Measurements from ENCODE around the gene IRX3. TPM values are rescaled to one million over a fixed set of nuclear protein-coding genes. Genes with fewer than 3 reads are reported as not detected.

Gene IRX3
- total RNA-seq, 1 experiment from 2014 or later: 2.4 TPM

GRCh38 chr16:54243202-54243601, 43.4 kb downstream of the IRX3 start:
- H3K9ac ChIP-seq (ENCODE audit: extremely low read depth, insufficient read length, low read length): no peak overlapping the region
- no peak overlapping the region for H2BK120ac ChIP-seq (ENCODE audit: low read depth, low read length, poor library complexity, severe bottlenecking)
- no peaks in the 10 kb centered on the region for H3K9me3 ChIP-seq (ENCODE audit: control insufficient read depth, low read depth, low read length)
- Mint-ChIP-seq H3K27ac (no peak overlapping the region), H3K36me3 (ENCODE audit: insufficient read depth in 1 of 3, low read depth in 3 of 3) (peaks cover 0 to 3% (median 0%) of the 10 kb centered on the region in 3 experiments; a peak in 3 of 7 replicates), H3K4me1 (peaks cover 11 to 14% of the 10 kb centered on the region in 2 experiments), H3K4me3 (no peak overlapping the region), H3K9me3 (peaks cover 0 to 3% of the 10 kb centered on the region in 2 experiments; a peak in 4 of 5 replicates), H3K27me3 (ENCODE audit: low read depth) (peaks cover 4% of the 10 kb centered on the region)
- no peaks in the 10 kb centered on the region for H3K23me2 ChIP-seq (ENCODE audit: insufficient read length, low read depth, low read length, poor library complexity, severe bottlenecking)
- no peak overlapping the region for H2BK15ac ChIP-seq (ENCODE audit: low read depth, low read length)
- H3K4ac ChIP-seq (ENCODE audit: low read depth, low read length): no peak overlapping the region
- no peaks in the 10 kb centered on the region for H3K79me2 ChIP-seq (ENCODE audit: insufficient read depth, low read length)
- no peak overlapping the region for H3K56ac ChIP-seq (ENCODE audit: insufficient read length, low read depth, low read length)
- no peak overlapping the region for H2AFZ ChIP-seq (ENCODE audit: low read length)
- H3K4me1 ChIP-seq (ENCODE audit: insufficient read depth, low read length): no peaks in the 10 kb centered on the region
- no peak overlapping the region for H3K23ac ChIP-seq (ENCODE audit: insufficient read length, low read depth, low read length)
- H3K79me1 ChIP-seq (ENCODE audit: insufficient read depth, low read depth, low read length, poor library complexity, severe bottlenecking): no peaks in the 10 kb centered on the region
- no peak overlapping the region for H2BK5ac ChIP-seq (ENCODE audit: insufficient read length, low read length)
- TF ChIP-seq CTCF (conservative IDR thresholded peaks at IDR 0.05): no peak
- H4K20me1 ChIP-seq (ENCODE audit: control insufficient read depth, insufficient read depth, insufficient read length): no peaks in the 10 kb centered on the region
- no peaks in the 10 kb centered on the region; the same call in 1 of the 2 replicates for H3K27me3 ChIP-seq (ENCODE audit: insufficient read depth, low read length)
- no peak overlapping the region for H3K27ac ChIP-seq (ENCODE audit: insufficient read length, low read depth, low read length)
- DNase-seq: no peak
- H2AK5ac ChIP-seq (ENCODE audit: insufficient read length, low read length): no peak overlapping the region
- H3K18ac ChIP-seq (ENCODE audit: insufficient read length, low read depth, low read length): no peak overlapping the region
- no peak overlapping the region for H4K5ac ChIP-seq (ENCODE audit: insufficient read length, low read depth, low read length)
- no peak overlapping the region for H2BK20ac ChIP-seq (ENCODE audit: low read depth, low read length, poor library complexity, severe bottlenecking)
- H3K14ac ChIP-seq (ENCODE audit: insufficient read depth, low read length): no peak overlapping the region
- no peak overlapping the region for H4K91ac ChIP-seq (ENCODE audit: insufficient read length, low read depth, low read length)
- H2BK12ac ChIP-seq (ENCODE audit: insufficient read length, low read depth, low read length): no peak overlapping the region
- WGBS (ENCODE audit: extremely low coverage, insufficient read length, low lambda C conversion rate): no CpG with 5 or more reads among the region's 6 CpGs
- H3T11ph ChIP-seq (ENCODE audit: low read length): no peak overlapping the region
- no peak overlapping the region for H3K4me2 ChIP-seq (ENCODE audit: insufficient read depth, insufficient read length, low read length)
- no peak overlapping the region for H4K8ac ChIP-seq (replicated peaks; ENCODE audit: insufficient read length, low read depth, low read length)
